GM12878 (cell line): ENCODE measurements around the gene BICDL2. TPM values are rescaled to one million over a fixed set of nuclear protein-coding genes. Genes with fewer than 3 reads are reported as not detected.
A peak's percentile ranks its signal among the peaks of the same experiment; 100 is the strongest.

Experiments
- ATAC-seq: fragments of 200-7000 bp; cut with Tn5 transposase; 3 replicates; pipeline ENCODE4 v1.9.1; 2020; ENCODE audit warnings: mild to moderate bottlenecking, moderate library complexity
- BruUV-seq: library from RNA; stranded (reverse); fragments of 400-500 nt; replicated peaks from 2 replicates; lab custom pipeline; 2021; lab: Mats Ljungman, UMichigan
- CTCF ChIA-PET: fragments of 300-600 bp; sonication (Branson Sonifier 250); formaldehyde crosslinking; extraction: SDS; loops from one replicate; lab custom pipeline; 2021; ENCODE audit warnings: inconsistent platforms; lab: Yijun Ruan, JAX
- POLR2A ChIA-PET: fragments of 350-600 bp; formaldehyde crosslinking; extraction: SDS; loops from one replicate; lab custom pipeline; 2021; ENCODE audit warnings: inconsistent platforms; lab: Charles Lee
- RAD21 ChIA-PET: fragments of 300-600 bp; sonication (Branson Sonifier 250); formaldehyde crosslinking; loops from one replicate; lab custom pipeline; 2023; ENCODE audit warnings: antibody characterized with exemption; ENCODE audit not compliant: unreplicated experiment; lab: Charles Lee
- SMC1A ChIA-PET: fragments of 300-600 bp; sonication (Branson Sonifier 250); formaldehyde crosslinking; loops from one replicate; lab custom pipeline; 2023; ENCODE audit not compliant: unreplicated experiment, uncharacterized antibody; lab: Charles Lee
- DNase-seq: peaks from one replicate; pipeline ENCODE4 v3.0.0-alpha.2; 2011; ENCODE audit warnings: low read depth, low spot score
- FAIRE-seq: peaks from 3 replicates; lab custom pipeline; 2011; peaks lifted over from hg19 to GRCh38; lab: Jason Lieb, UNC
- H2AFZ ChIP-seq: 2 replicates; pipeline ENCODE4 v1.6.0; 2011; ENCODE audit warnings: low read depth, low read length, control low read depth; ENCODE audit not compliant: control insufficient read depth
- H3K27ac ChIP-seq: 2 replicates; pipeline ENCODE4 v1.5.1; 2011; ENCODE audit warnings: control low read depth; ENCODE audit not compliant: control insufficient read depth, insufficient read depth
- H3K27me3 ChIP-seq, 2 experiments: replicated peaks in 1 of 2; 2 replicates each; pipeline versions ENCODE4 v1.6.0 to v1.6.1; 2011; ENCODE audit warnings: low read length in 1 of 2; ENCODE audit not compliant: control insufficient read depth in 2 of 2, insufficient read depth in 2 of 2
- H3K36me3 ChIP-seq, 2 experiments: 2 replicates each; pipeline ENCODE4 v1.5.1; 2011; ENCODE audit warnings: low read length in 1 of 2; ENCODE audit not compliant: control insufficient read depth in 2 of 2, insufficient read depth in 2 of 2
- H3K4me1 ChIP-seq: 2 replicates; pipeline ENCODE4 v1.6.1; 2011; ENCODE audit warnings: mild to moderate bottlenecking, low read length, moderate library complexity, mixed read lengths; ENCODE audit not compliant: control insufficient read depth, insufficient read depth
- H3K4me2 ChIP-seq: 2 replicates; pipeline ENCODE4 v1.6.0; 2011; ENCODE audit warnings: control low read depth; ENCODE audit not compliant: control insufficient read depth, insufficient read depth
- H3K4me3 ChIP-seq: fragments of 200-600 bp; sonication (generic); 2 replicates; pipeline ENCODE4 v1.5.1; 2016
- H3K79me2 ChIP-seq: 2 replicates; pipeline ENCODE4 v1.6.0; 2011; ENCODE audit warnings: low read length; ENCODE audit not compliant: control insufficient read depth, insufficient read depth
- H3K9ac ChIP-seq: 2 replicates; pipeline ENCODE4 v1.8.0; 2011; ENCODE audit warnings: low read length, control low read depth, mixed read lengths; ENCODE audit not compliant: control insufficient read depth, insufficient read depth
- H3K9me3 ChIP-seq: replicated peaks from 3 replicates; pipeline ENCODE4 v1.5.1; 2011; ENCODE audit warnings: mild to moderate bottlenecking, low read length; ENCODE audit not compliant: control insufficient read depth, insufficient read depth
- H4K20me1 ChIP-seq: 2 replicates; pipeline ENCODE4 v1.6.0; 2011; ENCODE audit not compliant: control insufficient read depth, insufficient read depth
- CBFB ChIP-seq: IDR thresholded peaks from 2 replicates; pipeline ENCODE4 v1.6.1; 2016; ENCODE audit warnings: antibody characterized with exemption, low read depth
- EP300 ChIP-seq, 2 experiments: fragments of 150-350 bp in 1 of 2; IDR thresholded peaks; 2 replicates each; pipeline ENCODE4 v1.6.1; 2011 to 2012; ENCODE audit warnings: low read depth in 2 of 2, low read length in 2 of 2, borderline replicate concordance in 1 of 2, improper control_type of control experiment in 1 of 2, inconsistent platforms in 1 of 2; ENCODE audit not compliant: control insufficient read depth in 1 of 2
- HCFC1 ChIP-seq: fragments of 150-350 bp; IDR thresholded peaks from 2 replicates; pipeline ENCODE4 v1.6.1; 2014; ENCODE audit warnings: low read length
- RFX5 ChIP-seq: IDR thresholded peaks from 2 replicates; pipeline ENCODE4 v1.6.1; 2011; ENCODE audit warnings: low read depth, low read length, improper control_type of control experiment
- ZSCAN29 ChIP-seq: fragments of 450-650 bp; IDR thresholded peaks from 2 replicates; pipeline ENCODE4 v1.6.1; 2017; ENCODE audit warnings: mild to moderate bottlenecking, moderate library complexity
- WGBS: methylation state at CpG from one replicate; pipeline ENCODE4 v1.1.6; 2016; ENCODE audit warnings: low lambda C conversion rate; ENCODE audit not compliant: insufficient replicate concordance, insufficient coverage; ENCODE audit errors: missing lambda C conversion rate; 5-methylcytosine and 5-hydroxymethylcytosine counted together
- in situ Hi-C: fragments of 300-500 bp; cut with MboI; formaldehyde crosslinking; loops from 9 replicates; pipeline ENCODE4 v1.14.3; 2018; ENCODE audit warnings: mixed read lengths
- intact Hi-C: fragments of 100-400 bp; cut with micrococcal nuclease; formaldehyde crosslinking; loops from one replicate; pipeline ENCODE4 v1.14.2; 2022; ENCODE audit not compliant: unreplicated experiment
- polyA plus RNA-seq, 11 experiments: library from polyadenylated mRNA; depleted of rRNA in 4 of 11; unstranded in 6 of 11; stranded (reverse) in 5 of 11; fragments of >200 nt; fragmentation: Nextera tagmentation in 4 of 11; fragmentation: Illumina TruSeq in 1 of 11; extraction: Ambion mirVana in 4 of 11; extraction: Trizol in 1 of 11; gene quantifications; 1 replicate in 1 of 11; 2 replicates in 10 of 11; pipeline versions ENCODE4 v1.2.1 to v1.2.3, GENCODE V29; 2011 to 2016; ENCODE audit warnings: inconsistent platforms in 2 of 11, missing spikeins in 2 of 11, low read depth in 1 of 11
- total RNA-seq, 4 experiments: library from RNA; depleted of rRNA in 3 of 4; stranded (reverse); fragments of >200 nt in 3 of 4; fragmentation: Illumina TruSeq in 1 of 4; extraction: Trizol in 1 of 4; gene quantifications; 2 replicates each; pipeline versions ENCODE4 v1.2.1 to v1.2.3, GENCODE V29; 2013 to 2021
- TF ChIP-seq, protein P1 (sequence below): IDR thresholded peaks from 2 replicates; pipeline ENCODE4 v1.6.1; 2012; ENCODE audit warnings: improper control_type of control experiment, low read depth, low read length; ENCODE audit not compliant: insufficient replicate concordance
- TF ChIP-seq, protein P2 (sequence below): fragments of 450-650 bp; IDR thresholded peaks from 2 replicates; pipeline ENCODE4 v1.6.1; 2014; ENCODE audit warnings: mild to moderate bottlenecking

The BICDL2 gene
- total and polyA plus RNA-seq, 10 of the 15 experiments (the other 5 are each of a cell fraction or from before 2014, with no cell fraction given): not detected

DNA sequence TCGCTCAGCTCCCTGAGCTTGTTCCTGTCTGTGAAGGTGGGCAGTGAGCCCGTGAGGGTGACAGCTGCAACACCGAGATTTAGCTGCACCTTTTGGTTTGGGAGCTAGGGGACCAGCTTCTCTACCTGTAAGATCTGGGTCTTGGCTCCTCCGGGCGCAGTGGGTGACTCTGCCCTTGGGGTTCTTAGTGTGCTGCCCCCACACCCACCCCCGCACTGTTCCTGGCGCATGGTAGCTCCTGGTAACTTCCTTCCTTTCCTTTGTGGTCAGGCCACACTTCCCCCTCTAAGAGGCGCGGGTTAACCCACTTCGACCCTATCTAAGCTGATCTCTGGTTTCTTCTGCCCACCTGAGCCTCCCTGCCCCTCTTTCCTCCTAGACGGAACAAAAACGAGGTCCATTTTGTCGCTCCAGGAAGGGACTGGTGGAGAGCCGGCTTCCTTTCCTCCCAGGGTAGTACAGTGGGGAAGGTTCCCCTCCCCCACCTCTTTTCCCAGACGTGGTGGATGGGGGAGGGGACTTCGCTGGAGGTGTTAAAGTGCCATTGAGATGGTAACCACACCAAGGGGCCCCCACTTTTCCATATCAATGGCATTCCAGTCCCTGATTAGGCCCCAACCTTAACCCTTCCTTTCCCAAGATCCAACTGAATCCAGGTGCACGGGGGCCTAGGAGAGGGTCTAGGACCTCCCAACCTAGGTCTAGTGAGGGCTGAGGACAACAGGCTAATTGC lies 28.6 kb downstream of the BICDL2 start:
- Histone ChIP-seq H3K9me3 (no peaks in the 10 kb centered on the region), H3K4me3 (no peak overlapping the region), H4K20me1 (no peaks in the 10 kb centered on the region), H2AFZ (peak overlapping the region; percentile 16), H3K79me2 (no peaks in the 10 kb centered on the region), H3K27me3 (peaks cover 0 to 17% of the 10 kb centered on the region in 2 experiments), H3K36me3 (no peaks in the 10 kb centered on the region), H3K27ac (no peak overlapping the region)
- ChIA-PET SMC1A (interaction anchor here (7.2 kb wide), 1 partner anchor 18 kb away, joined by 91 read pairs; the partner anchor contains the start of genes HCFC1R1 and THOC6), POLR2A (interaction anchor here (1.4 to 1.5 kb wide), 2 partner anchors 12 to 20 kb away, joined by 3 to 5 read pairs; partner anchors contain the start of gene TNFRSF12A), CTCF (interaction anchor here (11.3 kb wide), 1 partner anchor 19 kb away, joined by 421 read pairs; the partner anchor contains the start of genes CLDN6, HCFC1R1, THOC6 and TNFRSF12A)
- ATAC-seq: no peak
- in situ Hi-C loops: no loop called here
- no peak for FAIRE-seq
- 4% methylated on average over 17 of the region's 17 CpGs for WGBS
- DNase-seq: no peak
- intact Hi-C loops: no loop called here
- no peak for TF ChIP-seq EP300 (IDR thresholded peaks at IDR 0.05; ENCODE audit: borderline replicate concordance in 1 of 2, control insufficient read depth in 1 of 2, low read depth in 2 of 2, low read length in 2 of 2)
- no peak for TF ChIP-seq CBFB
- TF ChIP-seq, protein P1, sequence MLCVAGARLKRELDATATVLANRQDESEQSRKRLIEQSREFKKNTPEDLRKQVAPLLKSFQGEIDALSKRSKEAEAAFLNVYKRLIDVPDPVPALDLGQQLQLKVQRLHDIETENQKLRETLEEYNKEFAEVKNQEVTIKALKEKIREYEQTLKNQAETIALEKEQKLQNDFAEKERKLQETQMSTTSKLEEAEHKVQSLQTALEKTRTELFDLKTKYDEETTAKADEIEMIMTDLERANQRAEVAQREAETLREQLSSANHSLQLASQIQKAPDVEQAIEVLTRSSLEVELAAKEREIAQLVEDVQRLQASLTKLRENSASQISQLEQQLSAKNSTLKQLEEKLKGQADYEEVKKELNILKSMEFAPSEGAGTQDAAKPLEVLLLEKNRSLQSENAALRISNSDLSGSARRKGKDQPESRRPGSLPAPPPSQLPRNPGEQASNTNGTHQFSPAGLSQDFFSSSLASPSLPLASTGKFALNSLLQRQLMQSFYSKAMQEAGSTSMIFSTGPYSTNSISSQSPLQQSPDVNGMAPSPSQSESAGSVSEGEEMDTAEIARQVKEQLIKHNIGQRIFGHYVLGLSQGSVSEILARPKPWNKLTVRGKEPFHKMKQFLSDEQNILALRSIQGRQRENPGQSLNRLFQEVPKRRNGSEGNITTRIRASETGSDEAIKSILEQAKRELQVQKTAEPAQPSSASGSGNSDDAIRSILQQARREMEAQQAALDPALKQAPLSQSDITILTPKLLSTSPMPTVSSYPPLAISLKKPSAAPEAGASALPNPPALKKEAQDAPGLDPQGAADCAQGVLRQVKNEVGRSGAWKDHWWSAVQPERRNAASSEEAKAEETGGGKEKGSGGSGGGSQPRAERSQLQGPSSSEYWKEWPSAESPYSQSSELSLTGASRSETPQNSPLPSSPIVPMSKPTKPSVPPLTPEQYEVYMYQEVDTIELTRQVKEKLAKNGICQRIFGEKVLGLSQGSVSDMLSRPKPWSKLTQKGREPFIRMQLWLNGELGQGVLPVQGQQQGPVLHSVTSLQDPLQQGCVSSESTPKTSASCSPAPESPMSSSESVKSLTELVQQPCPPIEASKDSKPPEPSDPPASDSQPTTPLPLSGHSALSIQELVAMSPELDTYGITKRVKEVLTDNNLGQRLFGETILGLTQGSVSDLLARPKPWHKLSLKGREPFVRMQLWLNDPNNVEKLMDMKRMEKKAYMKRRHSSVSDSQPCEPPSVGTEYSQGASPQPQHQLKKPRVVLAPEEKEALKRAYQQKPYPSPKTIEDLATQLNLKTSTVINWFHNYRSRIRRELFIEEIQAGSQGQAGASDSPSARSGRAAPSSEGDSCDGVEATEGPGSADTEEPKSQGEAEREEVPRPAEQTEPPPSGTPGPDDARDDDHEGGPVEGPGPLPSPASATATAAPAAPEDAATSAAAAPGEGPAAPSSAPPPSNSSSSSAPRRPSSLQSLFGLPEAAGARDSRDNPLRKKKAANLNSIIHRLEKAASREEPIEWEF: no peak
- TF ChIP-seq HCFC1: no peak
- TF ChIP-seq ZSCAN29: no peak
- TF ChIP-seq, protein P2, sequence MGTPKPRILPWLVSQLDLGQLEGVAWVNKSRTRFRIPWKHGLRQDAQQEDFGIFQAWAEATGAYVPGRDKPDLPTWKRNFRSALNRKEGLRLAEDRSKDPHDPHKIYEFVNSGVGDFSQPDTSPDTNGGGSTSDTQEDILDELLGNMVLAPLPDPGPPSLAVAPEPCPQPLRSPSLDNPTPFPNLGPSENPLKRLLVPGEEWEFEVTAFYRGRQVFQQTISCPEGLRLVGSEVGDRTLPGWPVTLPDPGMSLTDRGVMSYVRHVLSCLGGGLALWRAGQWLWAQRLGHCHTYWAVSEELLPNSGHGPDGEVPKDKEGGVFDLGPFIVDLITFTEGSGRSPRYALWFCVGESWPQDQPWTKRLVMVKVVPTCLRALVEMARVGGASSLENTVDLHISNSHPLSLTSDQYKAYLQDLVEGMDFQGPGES: no peak
- no peak for TF ChIP-seq RFX5
- TF ChIP-seq, all 136 proteins: peak for 0
- no TSS peak for BruUV-seq
- RAD21 ChIA-PET: interaction anchor here (1.5 to 2.1 kb wide), 2 partner anchors 14 to 20 kb away, joined by 7 to 8 read pairs; no protein-coding TSS in a partner anchor
- Histone ChIP-seq H3K4me1 (peaks cover 17% of the 10 kb centered on the region), H3K4me2 (peak overlapping the region; percentile 26; the same call in 1 of the 2 replicates), H3K9ac (no peak overlapping the region)
